Stimulated activated CD4-positive, alpha-beta T cell treated with anti-CD3 and anti-CD28 coated beads, Interleukin-1b, Interleukin-23, amount 100 ng/mL, for 24 hours (primary cell): ENCODE results near the gene ANXA5.

Source experiments
- DNase-seq, 4 experiments: peaks; one replicate each; pipeline ENCODE4 v3.0.0-alpha.2; 2020; ENCODE audit warnings: low read depth in 4 of 4, low spot score in 1 of 4

ANXA5 gene

GRCh38 chr4:121648516-121648915 lies 48.3 kb downstream of the ANXA5 start:
- no peak for DNase-seq

GRCh38 chr4:121642876-121643585 lies 53.7 kb downstream of the ANXA5 start:
- no peak for DNase-seq

DNA sequence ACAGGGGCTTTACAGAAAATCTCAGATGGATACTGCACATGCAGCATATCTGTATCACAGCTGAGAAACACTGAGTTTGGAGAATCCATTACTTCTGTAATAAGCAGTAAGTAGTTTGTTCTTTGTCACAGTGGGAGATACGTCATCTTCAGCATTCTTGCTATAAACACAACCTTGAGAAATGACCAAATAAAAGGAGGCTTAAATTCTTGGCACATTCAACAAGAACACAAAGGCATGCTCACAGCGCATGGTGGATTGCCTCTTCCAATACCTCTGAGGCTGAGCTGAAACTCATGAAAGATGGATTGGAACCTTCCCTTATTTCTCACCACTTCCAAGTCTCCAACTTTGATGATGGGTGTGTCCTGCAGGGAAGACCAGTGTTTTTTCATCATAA lies 54.5 kb downstream of the ANXA5 start:
- no peak for DNase-seq

GRCh38 chr4:121633653-121634052 lies 63.1 kb downstream of the ANXA5 start:
- no peak for DNase-seq

DNA sequence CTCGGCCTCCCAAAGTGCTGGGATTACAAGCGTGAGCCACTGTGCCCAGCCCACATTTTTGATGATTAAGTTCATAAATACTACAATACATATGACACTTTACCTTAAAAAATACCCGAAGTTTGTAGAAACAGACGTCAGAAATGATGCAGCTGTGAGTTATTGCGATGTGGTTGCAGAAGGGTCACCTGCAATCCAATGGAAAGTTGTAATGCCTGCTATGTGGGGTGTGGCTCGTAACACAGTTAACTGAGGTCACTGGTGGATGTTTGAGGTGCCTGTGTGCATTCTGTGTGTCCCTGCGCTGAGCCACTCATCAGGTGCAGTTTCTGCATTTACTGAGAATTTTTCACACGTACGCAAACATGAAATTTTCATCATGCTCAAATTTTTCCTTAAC lies 64.1 kb downstream of the ANXA5 start:
- no peak for DNase-seq
